OCI-LY1 (cell line): Measurements from ENCODE around the gene RENBP.
A peak's percentile ranks its signal among the peaks of the same experiment; 100 is the strongest.

Experiments used
- H2AFZ ChIP-seq: fragments of 200-600 bp; sonication (generic), shearing (Covaris generic); 2 replicates; pipeline ENCODE4 v1.6.0; 2014; ENCODE audit warnings: antibody characterized with exemption, mild to moderate bottlenecking, low read length
- H3F3A ChIP-seq: fragments of 200-600 bp; sonication (generic), shearing (Covaris generic); 2 replicates; pipeline ENCODE4 v1.6.0; 2014; ENCODE audit warnings: mild to moderate bottlenecking, antibody characterized with exemption, low read length, moderate library complexity; ENCODE audit not compliant: insufficient read depth
- H3K27ac ChIP-seq: fragments of 200-600 bp; sonication (generic); 2 replicates; pipeline ENCODE4 v1.5.1; 2014; ENCODE audit warnings: low read length, mixed run types, mild to moderate bottlenecking, low read depth; ENCODE audit not compliant: poor library complexity, severe bottlenecking
- H3K27me3 ChIP-seq: fragments of 200-600 bp; sonication (generic); 2 replicates; pipeline ENCODE4 v1.6.0; 2014; ENCODE audit warnings: antibody characterized with exemption, mild to moderate bottlenecking, low read length, moderate library complexity; ENCODE audit not compliant: insufficient read depth
- H3K36me3 ChIP-seq: fragments of 200-600 bp; sonication (generic); 2 replicates; pipeline ENCODE4 v1.6.1; 2014; ENCODE audit warnings: mild to moderate bottlenecking, antibody characterized with exemption, low read length, moderate library complexity, mixed read lengths; ENCODE audit not compliant: insufficient read depth
- H3K4me1 ChIP-seq: fragments of 200-600 bp; sonication (generic); 2 replicates; pipeline ENCODE4 v1.5.1; 2014; ENCODE audit warnings: mild to moderate bottlenecking, low read length, moderate library complexity; ENCODE audit not compliant: insufficient read depth, severe bottlenecking
- H3K4me2 ChIP-seq: fragments of 200-600 bp; sonication (generic), shearing (Covaris generic); 2 replicates; pipeline ENCODE4 v1.6.1; 2014; ENCODE audit warnings: low read length
- H3K4me3 ChIP-seq: fragments of 200-600 bp; sonication (generic); 2 replicates; pipeline ENCODE4 v1.5.1; 2014; ENCODE audit warnings: low read length, low read depth, mild to moderate bottlenecking, mixed read lengths; ENCODE audit not compliant: poor library complexity, severe bottlenecking
- H3K79me2 ChIP-seq: fragments of 200-600 bp; shearing (Covaris generic); 2 replicates; pipeline ENCODE4 v1.6.1; 2016; ENCODE audit warnings: mixed run types, low read length, mixed read lengths; ENCODE audit not compliant: insufficient read depth
- H3K9ac ChIP-seq: fragments of 200-600 bp; sonication (generic), shearing (Covaris generic); 2 replicates; pipeline ENCODE4 v1.6.1; 2014; ENCODE audit warnings: mild to moderate bottlenecking, low read length, mixed read lengths
- H3K9me2 ChIP-seq: fragments of 200-600 bp; sonication (generic), shearing (Covaris generic); 2 replicates; pipeline ENCODE4 v1.6.1; 2014; ENCODE audit warnings: low read depth, mild to moderate bottlenecking, low read length, mixed read lengths
- H3K9me3 ChIP-seq: fragments of 200-600 bp; shearing (Covaris generic); 2 replicates; pipeline ENCODE4 v1.6.1; 2014; ENCODE audit warnings: low read length, mixed read lengths
- H4K20me1 ChIP-seq: fragments of 200-600 bp; sonication (generic), shearing (Covaris generic); 2 replicates; pipeline ENCODE4 v1.6.0; 2016; ENCODE audit warnings: mild to moderate bottlenecking, low read length; ENCODE audit not compliant: insufficient read depth
- CTCF ChIP-seq: fragments of 200-600 bp; sonication (generic), shearing (Covaris generic); IDR thresholded peaks from 2 replicates; pipeline ENCODE4 v1.5.1; 2017; ENCODE audit warnings: mild to moderate bottlenecking, antibody characterized with exemption, low read length, moderate library complexity, mixed read lengths
- EZH2 ChIP-seq: fragments of 200-600 bp; sonication (generic), shearing (Covaris generic); IDR thresholded peaks from 2 replicates; pipeline ENCODE4 v1.8.0; 2017; ENCODE audit warnings: borderline replicate concordance, mixed run types, mild to moderate bottlenecking, antibody characterized with exemption, low read length, moderate library complexity, mixed read lengths

RENBP gene

GRCh38 chrX:153945956-153946943 is 1.8 kb upstream of the RENBP start:
- no peak overlapping the region for H3K4me3 ChIP-seq
- no peaks in the 10 kb centered on the region for H3F3A ChIP-seq
- no peak overlapping the region for H3K27ac ChIP-seq
- no peaks in the 10 kb centered on the region for H3K9me2 ChIP-seq
- no peaks in the 10 kb centered on the region for H3K27me3 ChIP-seq
- no peaks in the 10 kb centered on the region for H4K20me1 ChIP-seq
- no peak overlapping the region for H3K4me2 ChIP-seq
- peaks cover 25% of the 10 kb centered on the region for H3K4me1 ChIP-seq
- H3K36me3 ChIP-seq = peaks cover 33% of the 10 kb centered on the region
- no peaks in the 10 kb centered on the region for H3K79me2 ChIP-seq
- no peak overlapping the region for H3K9ac ChIP-seq
- no peaks in the 10 kb centered on the region for H3K9me3 ChIP-seq
- no peak overlapping the region for H2AFZ ChIP-seq
- TF ChIP-seq EZH2 (no peak), CTCF (no peak)

DNA sequence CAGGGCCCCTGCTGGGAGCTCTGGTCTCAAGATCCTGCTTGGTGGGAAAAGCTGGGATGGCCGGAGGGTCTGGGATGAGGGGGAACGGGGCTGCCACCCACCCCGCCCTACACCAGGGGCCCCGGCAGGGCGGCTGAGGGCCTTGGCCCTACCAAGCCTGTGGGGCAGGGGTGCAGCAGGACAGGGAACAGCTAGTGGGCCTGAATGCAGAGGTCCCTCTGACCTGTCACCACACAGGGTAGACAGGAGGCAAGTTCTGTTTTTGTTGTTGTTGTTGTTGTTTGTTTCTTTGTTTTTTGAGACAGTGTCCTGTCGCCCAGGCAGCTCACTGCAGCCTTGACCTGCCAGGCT is 332 bp upstream of the RENBP start:
- Histone ChIP-seq H2AFZ (no peak overlapping the region), H4K20me1 (no peaks in the 10 kb centered on the region), H3K9ac (peak overlapping the region; percentile 46), H3K4me3 (peak overlapping the region; percentile 56), H3K27me3 (no peaks in the 10 kb centered on the region), H3K27ac (peak overlapping the region; percentile 28), H3K36me3 (peaks cover 18% of the 10 kb centered on the region), H3K4me2 (peak overlapping the region; percentile 52), H3K79me2 (no peaks in the 10 kb centered on the region), H3K9me2 (no peaks in the 10 kb centered on the region), H3F3A (no peaks in the 10 kb centered on the region), H3K9me3 (no peaks in the 10 kb centered on the region), H3K4me1 (peaks cover 34% of the 10 kb centered on the region)
- no peak for TF ChIP-seq EZH2

DNA sequence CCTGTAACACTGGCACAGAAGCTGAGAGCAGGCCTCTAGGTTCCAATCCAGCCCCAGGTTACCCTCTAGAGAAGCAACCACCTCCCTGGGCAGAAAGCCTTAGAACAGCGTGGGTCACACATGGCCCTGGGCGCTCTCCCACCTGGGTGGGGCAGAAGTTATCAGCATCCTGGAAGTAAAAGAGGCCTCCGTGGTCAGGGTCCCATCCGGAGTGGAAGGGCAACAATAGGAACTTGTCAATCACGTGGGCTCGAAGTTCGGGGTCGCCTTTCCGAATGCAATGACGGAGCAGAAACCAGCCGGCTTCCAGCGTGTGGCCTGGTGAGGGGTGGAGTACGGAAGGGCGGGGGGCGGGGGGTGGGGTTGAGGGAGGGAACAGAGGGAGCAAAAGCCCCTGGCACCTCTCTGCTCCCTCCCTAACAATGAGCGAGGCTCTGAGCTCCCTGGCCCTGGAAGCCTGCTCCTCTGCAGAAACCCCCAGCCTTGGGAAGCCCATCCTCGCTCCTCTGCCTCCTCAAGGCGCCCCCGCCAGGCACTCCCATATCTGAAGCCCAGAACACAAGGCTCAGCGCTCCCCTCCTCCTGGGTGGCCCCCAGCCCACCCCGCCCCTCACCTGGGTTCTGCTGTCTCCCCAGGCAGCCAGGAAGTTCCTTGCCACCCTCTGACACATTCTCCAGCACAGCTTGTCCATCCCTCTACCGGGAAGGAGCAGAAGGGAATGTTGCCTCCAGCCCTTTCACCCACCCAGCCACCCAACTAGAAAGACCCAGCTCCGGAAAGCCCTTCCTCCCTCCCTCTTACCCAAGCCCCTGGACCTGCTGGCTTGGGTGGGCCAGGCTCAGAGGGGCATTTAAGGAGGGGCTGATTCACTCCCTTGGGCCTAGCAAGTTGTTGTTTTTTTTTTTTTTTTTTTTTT is 2.8 kb downstream of the RENBP start:
- H4K20me1 ChIP-seq = no peaks in the 10 kb centered on the region
- peak overlapping the region; percentile 26; the same call in 1 of the 2 replicates for H3K4me2 ChIP-seq

More for the DNA sequence above, 2.8 kb downstream of the RENBP start:
- Histone ChIP-seq H3K9me3 (no peaks in the 10 kb centered on the region), H3F3A (no peaks in the 10 kb centered on the region), H3K27me3 (no peaks in the 10 kb centered on the region), H3K36me3 (peaks cover 2% of the 10 kb centered on the region; the same call in 1 of the 2 replicates), H3K4me1 (peaks cover 38% of the 10 kb centered on the region), H2AFZ (no peak overlapping the region), H3K27ac (peak overlapping the region; percentile 46), H3K79me2 (no peaks in the 10 kb centered on the region), H3K9me2 (no peaks in the 10 kb centered on the region), H3K4me3 (no peak overlapping the region), H3K9ac (no peak overlapping the region)
- TF ChIP-seq CTCF (no peak), EZH2 (no peak)
